GM08714 (cell line): ENCODE results near the gene ITGB2.

Experiments
- H3K4me3 ChIP-seq: fragments of 200-500 bp; sonication (Bioruptor generic); 2 replicates; pipeline ENCODE4 v1.5.1; 2014; ENCODE audit warnings: mild to moderate bottlenecking, low read length, inconsistent platforms
- ZNF274 ChIP-seq: IDR thresholded peaks from 2 replicates; pipeline ENCODE4 v1.6.1; 2012; ENCODE audit warnings: mild to moderate bottlenecking, low read depth, low read length

ITGB2 gene

DNA sequence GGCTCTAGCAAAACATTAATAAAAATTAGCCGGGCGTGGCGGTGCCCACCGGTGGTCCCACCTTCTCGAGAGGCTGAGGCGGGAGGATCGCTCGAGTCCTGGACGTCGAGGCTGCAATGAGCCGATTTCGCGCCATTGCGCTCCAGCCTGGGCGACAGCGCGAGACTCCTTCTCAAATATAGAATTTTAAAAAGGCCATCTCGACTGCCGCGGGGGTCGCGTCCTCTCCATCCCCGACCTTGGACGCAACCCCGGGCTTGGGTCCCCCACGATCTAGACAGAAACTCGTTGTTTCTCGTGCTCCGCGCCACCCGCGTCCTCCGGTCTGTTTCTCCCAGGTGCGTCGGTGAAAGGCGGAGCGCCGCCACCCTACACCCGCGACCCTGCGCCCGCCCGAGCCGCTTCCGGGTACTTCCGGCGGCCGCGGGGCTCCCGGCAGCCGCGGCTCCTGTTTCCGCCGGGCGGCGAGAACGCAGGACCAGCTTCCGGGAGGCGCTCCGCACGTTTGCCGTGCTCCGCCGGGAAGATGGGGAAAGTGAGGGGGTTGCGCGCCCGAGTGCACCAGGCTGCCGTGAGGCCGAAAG lies 18.9 kb upstream of the ITGB2 start, which contains the start of gene SLX9:
Gene SLX9 (plus strand): TSS at position 498 of the 584 bp plus-strand sequence. CDS start 29 bp downstream, at position 527.
- H3K4me3 ChIP-seq = peak within 1 kb of the TSS; percentile 85
- no peak for TF ChIP-seq ZNF274

DNA sequence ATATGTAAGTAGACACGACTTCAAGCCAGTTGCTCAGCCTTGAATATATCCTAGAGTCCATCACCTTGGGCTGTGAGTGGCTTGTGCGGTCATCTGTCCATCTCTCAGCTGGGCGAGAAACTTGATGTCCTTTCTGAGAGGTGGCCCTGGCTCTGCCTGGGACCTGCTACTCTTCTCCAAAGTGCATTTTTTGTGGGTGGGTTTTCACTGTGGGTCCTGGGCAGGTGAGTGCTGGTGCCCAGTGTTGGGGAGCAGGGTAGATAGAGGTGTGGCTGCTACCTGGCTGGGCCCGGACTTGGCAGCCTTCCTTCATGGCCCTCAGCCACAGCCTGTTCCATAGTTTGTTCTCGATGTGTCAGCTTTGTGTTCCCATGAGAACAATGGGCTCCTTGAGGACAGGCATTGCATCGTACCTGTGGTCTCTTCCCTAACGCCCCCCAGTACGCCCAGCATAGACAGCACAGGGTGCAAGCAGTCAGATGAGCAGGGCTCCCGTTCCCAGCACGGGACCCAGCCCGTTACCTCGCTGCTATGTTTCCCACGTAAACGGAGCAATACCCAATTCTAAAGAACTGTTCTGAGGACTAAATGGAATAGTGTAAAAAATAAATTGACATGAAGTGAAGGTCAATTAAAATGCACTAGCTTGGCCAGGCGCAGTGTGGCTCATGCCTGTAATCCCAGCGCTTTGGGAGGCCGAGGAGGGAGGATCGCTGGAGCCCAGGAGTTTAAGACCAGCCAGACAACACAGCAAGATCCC lies 18.3 kb upstream of the ITGB2 start:
- TF ChIP-seq ZNF274 = no peak
- H3K4me3 ChIP-seq = peak overlapping the region; percentile 85

- no peak overlapping the region for H3K4me3 ChIP-seq
- no peak for TF ChIP-seq ZNF274
Observed at GRCh38 chr21:44935533-44935927, 14.8 kb upstream of the ITGB2 start.

DNA sequence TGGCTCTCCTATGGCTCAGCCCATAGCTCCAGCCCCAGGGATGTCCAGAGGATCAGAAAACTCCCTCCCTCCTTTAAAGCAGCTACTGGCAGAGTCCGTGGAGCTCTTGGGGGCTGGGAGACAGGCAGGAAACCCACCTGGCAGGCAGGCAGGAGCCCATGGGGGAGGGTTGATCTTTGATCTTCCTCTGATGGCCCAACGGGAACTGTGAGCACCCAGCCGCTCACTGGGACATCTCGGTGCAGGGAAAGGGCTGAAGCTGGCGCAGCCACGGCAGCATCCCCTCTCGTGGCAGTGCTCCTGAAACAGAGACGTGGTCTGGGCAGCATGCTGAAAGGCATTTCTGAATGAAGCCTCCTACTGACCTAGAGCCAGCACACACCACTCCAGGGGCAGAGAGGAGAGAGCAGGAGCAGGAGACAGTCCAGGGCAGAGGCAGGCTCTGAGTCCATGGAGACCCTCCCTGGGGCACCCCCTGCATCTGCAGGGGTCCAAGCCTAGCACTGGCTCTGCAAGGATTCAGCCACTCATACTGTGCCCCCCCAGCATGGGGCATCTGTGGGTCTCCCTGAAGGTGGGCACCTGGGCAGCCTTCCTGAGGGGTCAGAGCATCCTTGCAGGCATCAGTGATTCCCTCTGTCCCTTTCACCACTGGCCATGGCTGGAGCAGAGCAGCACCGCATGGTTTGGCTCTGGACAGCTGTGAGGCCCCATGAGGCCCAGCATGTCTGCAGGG lies 14.3 kb upstream of the ITGB2 start:
- no peak overlapping the region for H3K4me3 ChIP-seq
- no peak for TF ChIP-seq ZNF274

GRCh38 chr21:44934276-44934675 lies 13.6 kb upstream of the ITGB2 start:
- no peak for TF ChIP-seq ZNF274
- H3K4me3 ChIP-seq = no peak overlapping the region

GRCh38 chr21:44933918-44934260 lies 13.2 kb upstream of the ITGB2 start:
- H3K4me3 ChIP-seq = no peak overlapping the region
- TF ChIP-seq ZNF274 = no peak

- TF ChIP-seq ZNF274 = no peak
- peak overlapping the region; percentile 70; the same call in 1 of the 2 replicates for H3K4me3 ChIP-seq
Observed at GRCh38 chr21:44933199-44933917, 12.7 kb upstream of the ITGB2 start.

DNA sequence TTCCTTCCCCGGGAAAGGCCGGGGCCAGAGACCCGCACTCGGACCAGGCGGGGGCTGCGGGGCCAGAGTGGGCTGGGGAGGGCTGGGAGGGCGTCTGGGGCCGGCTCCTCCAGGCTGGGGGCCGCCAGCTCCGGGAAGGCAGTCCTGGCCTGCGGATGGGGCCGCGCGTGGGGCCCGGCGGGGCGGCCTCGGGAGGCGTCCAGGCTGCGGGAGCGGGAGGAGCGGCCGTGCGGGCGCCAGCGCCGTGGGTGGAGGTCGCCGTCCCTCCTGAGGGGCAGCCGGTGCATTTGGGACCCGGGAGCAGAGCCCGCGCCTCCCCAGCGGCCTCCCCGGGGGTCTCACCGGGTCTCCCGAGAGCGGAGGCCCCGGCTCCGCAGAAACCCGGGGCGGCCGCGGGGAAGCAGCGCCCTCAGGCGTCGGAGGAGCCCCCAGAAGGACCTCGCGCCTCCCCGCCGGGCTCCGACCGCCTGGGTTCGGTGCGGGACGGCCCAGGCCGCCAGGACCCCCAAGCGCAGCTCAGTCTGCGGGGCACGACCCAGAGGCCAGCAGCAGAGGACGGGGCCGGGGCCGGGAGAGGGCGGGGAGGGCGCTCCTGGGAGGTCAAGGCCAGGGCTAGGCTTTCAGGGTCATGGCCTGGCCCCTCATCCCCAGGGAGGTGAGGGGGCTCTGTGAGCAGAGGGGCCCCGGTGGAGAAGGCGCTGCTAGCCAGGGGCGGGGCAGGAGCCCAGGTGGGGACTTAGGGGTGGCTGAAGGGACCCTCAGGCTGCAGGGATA lies 11.9 kb upstream of the ITGB2 start:
- peak overlapping the region; percentile 70 for H3K4me3 ChIP-seq
- no peak for TF ChIP-seq ZNF274

GRCh38 chr21:44931501-44932407 lies 11.1 kb upstream of the ITGB2 start:
- H3K4me3 ChIP-seq = peak overlapping the region; percentile 70
- TF ChIP-seq ZNF274 = no peak

DNA sequence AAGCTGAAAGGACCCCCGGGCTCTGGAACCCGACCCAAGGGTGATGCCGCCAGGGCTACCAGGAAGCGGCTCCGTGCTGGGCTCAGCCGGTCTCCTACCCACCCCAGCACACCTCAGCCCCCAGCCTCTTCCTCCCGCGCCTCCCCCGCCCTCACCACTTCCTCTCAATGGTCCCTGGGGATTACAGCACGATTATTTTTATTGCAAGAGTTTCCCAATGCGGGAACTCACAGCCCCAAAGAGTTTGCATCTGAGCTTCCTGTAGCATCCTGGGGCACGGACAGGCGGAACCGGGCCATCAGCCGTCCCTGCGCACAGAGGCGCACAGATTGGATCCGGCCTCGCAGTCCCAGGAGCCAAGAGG lies 10.4 kb upstream of the ITGB2 start:
- peak overlapping the region; percentile 70; the same call in 1 of the 2 replicates for H3K4me3 ChIP-seq
- TF ChIP-seq ZNF274 = no peak

- no peak overlapping the region; the same call in 1 of the 2 replicates for H3K4me3 ChIP-seq
- TF ChIP-seq ZNF274 = no peak
Observed at GRCh38 chr21:44930543-44930981, 9.9 kb upstream of the ITGB2 start.

GRCh38 chr21:44929799-44930542 lies 9.3 kb upstream of the ITGB2 start:
- no peak for TF ChIP-seq ZNF274
- H3K4me3 ChIP-seq = no peak overlapping the region; the same call in 1 of the 2 replicates
